Calu3 (cell line): ENCODE results near the gene GAK. TPM values are rescaled to one million over a fixed set of nuclear protein-coding genes. Genes with fewer than 3 reads are reported as not detected.

Experiments
- BruUV-seq: library from RNA; stranded (reverse); fragments of 400-500 nt; replicated peaks from 2 replicates; lab custom pipeline; 2021; lab: Mats Ljungman, UMichigan
- CTCF ChIA-PET: fragments of 300-600 bp; sonication (Branson Sonifier 250); formaldehyde crosslinking; loops from one replicate; lab custom pipeline; 2022; ENCODE audit warnings: antibody characterized with exemption; lab: Charles Lee
- DNase-seq: peaks from one replicate; pipeline ENCODE4 v3.0.0; 2022
- H3K27ac Mint-ChIP-seq: one replicate; pipeline ENCODE4 v1.8.0; 2022; ENCODE audit warnings: mixed read lengths; ENCODE audit not compliant: unreplicated experiment
- H3K27me3 Mint-ChIP-seq: one replicate; pipeline ENCODE4 v1.8.0; 2022; ENCODE audit warnings: mixed read lengths; ENCODE audit not compliant: unreplicated experiment
- H3K36me3 Mint-ChIP-seq: one replicate; pipeline ENCODE4 v1.8.0; 2022; ENCODE audit warnings: mild to moderate bottlenecking, moderate library complexity, mixed read lengths; ENCODE audit not compliant: insufficient read depth, unreplicated experiment
- H3K4me1 Mint-ChIP-seq: one replicate; pipeline ENCODE4 v1.8.0; 2022; ENCODE audit warnings: mild to moderate bottlenecking, low read depth, mixed read lengths; ENCODE audit not compliant: unreplicated experiment
- H3K4me3 Mint-ChIP-seq: one replicate; pipeline ENCODE4 v1.8.0; 2022; ENCODE audit warnings: mild to moderate bottlenecking, low read depth, moderate library complexity, mixed read lengths; ENCODE audit not compliant: unreplicated experiment
- H3K9me3 Mint-ChIP-seq: one replicate; pipeline ENCODE4 v1.8.0; 2022; ENCODE audit warnings: low read depth, mixed read lengths; ENCODE audit not compliant: unreplicated experiment
- CTCF ChIP-seq: fragments of 200-600 bp; IDR thresholded peaks from one replicate; pipeline ENCODE4 v1.8.0; 2022; ENCODE audit warnings: antibody characterized with exemption; ENCODE audit not compliant: unreplicated experiment
- intact Hi-C: fragments of 100-400 bp; cut with micrococcal nuclease; formaldehyde crosslinking; loops from one replicate; pipeline ENCODE4 v1.10.0; 2022; ENCODE audit not compliant: unreplicated experiment
- total RNA-seq: library from RNA; stranded (reverse); gene quantifications from 2 replicates; pipeline ENCODE4 v1.2.3, GENCODE V29; 2022

The GAK gene
- total RNA-seq, 1 experiment from 2014 or later: 94.1 TPM

DNA sequence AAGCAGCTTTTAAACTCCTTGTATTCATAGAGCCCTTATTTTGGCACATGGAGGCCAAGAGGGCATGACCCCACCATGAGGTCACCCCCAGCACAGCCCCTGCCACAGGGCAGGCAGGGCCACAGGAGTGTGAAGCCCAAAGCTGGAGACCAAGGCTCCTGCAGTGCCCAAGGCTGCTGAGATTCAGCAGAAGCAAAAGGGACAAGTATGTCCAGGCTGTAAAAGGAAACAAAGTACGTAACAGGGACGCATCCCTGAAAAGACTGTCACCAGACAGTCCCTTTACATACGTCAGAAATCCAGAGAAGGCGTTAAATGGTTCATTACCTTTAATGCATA, 18.9 kb downstream of the GAK start:
- DNase-seq: no peak
- BruUV-seq: no TSS peak
- no peaks in the 10 kb centered on the region for H3K27me3 Mint-ChIP-seq
- peaks cover 8% of the 10 kb centered on the region for H3K4me1 Mint-ChIP-seq
- no peak overlapping the region for H3K4me3 Mint-ChIP-seq
- no peak for TF ChIP-seq CTCF
- H3K9me3 Mint-ChIP-seq: peaks cover 2% of the 10 kb centered on the region
- H3K36me3 Mint-ChIP-seq: peaks cover 16% of the 10 kb centered on the region
- H3K27ac Mint-ChIP-seq: no peak overlapping the region
- CTCF ChIA-PET: no interaction called here
- intact Hi-C loops: no loop called here

- BruUV-seq: no TSS peak
- no peak overlapping the region for H3K27ac Mint-ChIP-seq
Measured at GRCh38 chr4:912548-913279, 19.4 kb downstream of the GAK start.

DNA sequence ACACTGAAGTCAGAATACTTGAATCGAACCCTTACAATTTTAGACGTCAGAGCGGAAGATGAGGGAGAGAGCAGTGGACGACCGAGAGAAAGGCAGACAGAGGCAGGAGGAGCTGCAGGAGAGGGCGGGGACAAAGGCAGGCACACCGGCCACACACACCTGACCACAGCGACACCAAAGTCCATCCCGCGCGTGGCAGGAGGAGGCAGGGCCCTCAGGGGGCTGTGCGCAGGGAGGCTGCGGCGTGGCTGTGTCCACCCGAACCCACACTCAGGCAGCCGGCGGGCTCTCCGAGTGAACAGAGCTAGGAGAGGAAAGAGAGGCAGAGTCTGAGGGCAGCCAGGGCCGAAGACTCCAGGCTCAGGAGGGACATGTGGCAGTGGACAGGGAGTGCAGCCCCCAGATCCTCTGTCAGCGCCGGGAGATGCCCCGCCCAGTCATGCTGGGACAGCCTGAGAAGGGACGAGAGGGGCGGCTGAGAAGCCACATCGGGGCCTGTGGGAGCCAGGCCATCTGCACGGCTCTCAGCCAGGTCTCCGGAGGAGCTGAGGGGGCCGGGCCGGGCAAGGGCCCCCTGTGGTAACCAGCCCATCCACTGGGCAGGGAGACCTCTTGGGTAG, 20.1 kb downstream of the GAK start:
- peaks cover 16% of the 10 kb centered on the region for H3K36me3 Mint-ChIP-seq
- CTCF ChIA-PET: interaction anchor here (0.6 kb wide), 1 partner anchor 312 kb away, joined by 8 read pairs; no protein-coding TSS in a partner anchor
- peaks cover 8% of the 10 kb centered on the region for H3K4me1 Mint-ChIP-seq
- no peaks in the 10 kb centered on the region for H3K9me3 Mint-ChIP-seq
- no peak overlapping the region for H3K27ac Mint-ChIP-seq
- intact Hi-C loops: no loop called here
- no peak overlapping the region for H3K4me3 Mint-ChIP-seq
- no peak for DNase-seq
- no peaks in the 10 kb centered on the region for H3K27me3 Mint-ChIP-seq
- BruUV-seq: no TSS peak
- no peak for TF ChIP-seq CTCF

More at GRCh38 chr4:912548-913279, 19.4 kb downstream of the GAK start:
- CTCF ChIA-PET: no interaction called here
- Mint-ChIP-seq H3K36me3 (peaks cover 16% of the 10 kb centered on the region), H3K4me1 (peaks cover 8% of the 10 kb centered on the region), H3K4me3 (no peak overlapping the region), H3K9me3 (no peaks in the 10 kb centered on the region), H3K27me3 (no peaks in the 10 kb centered on the region)
- intact Hi-C loops: no loop called here
- DNase-seq: no peak
- TF ChIP-seq CTCF: no peak

- peaks cover 16% of the 10 kb centered on the region for H3K36me3 Mint-ChIP-seq
- CTCF ChIA-PET: interaction anchor here (0.6 kb wide), 1 partner anchor 312 kb away, joined by 8 read pairs; no protein-coding TSS in a partner anchor
- no TSS peak for BruUV-seq
- no peak for TF ChIP-seq CTCF
- no peak overlapping the region for H3K27ac Mint-ChIP-seq
- H3K4me1 Mint-ChIP-seq: peaks cover 8% of the 10 kb centered on the region
- H3K4me3 Mint-ChIP-seq: no peak overlapping the region
- H3K9me3 Mint-ChIP-seq: no peaks in the 10 kb centered on the region
- H3K27me3 Mint-ChIP-seq: no peaks in the 10 kb centered on the region
- no peak for DNase-seq
- intact Hi-C loops: no loop called here
Measured at GRCh38 chr4:911221-911751, 20.8 kb downstream of the GAK start.
